GM18505 (cell line): ENCODE data around the gene NDC80.
A peak's percentile ranks its signal among the peaks of the same experiment; 100 is the strongest.
"Not testable (repeated sequence)": the region's sequence is repeated elsewhere in the genome, so short reads cannot be mapped to it uniquely, and the experiment has no call there.

ENCODE experiments used
- ATAC-seq: cut with Tn5 transposase; IDR thresholded peaks from one replicate; pipeline ENCODE4 v1.9.1; 2021; ENCODE audit not compliant: unreplicated experiment
- POLR2A ChIP-seq: IDR thresholded peaks from 4 replicates; pipeline ENCODE4 v1.6.1; 2011; ENCODE audit warnings: borderline replicate concordance; ENCODE audit not compliant: insufficient read depth, insufficient read length; ENCODE audit errors: extremely low read depth

The NDC80 gene

GRCh38 chr18:2571200-2572170 is at the start of gene NDC80, which contains the start of gene METTL4:
Gene NDC80, plus strand, starts transcription at chr18:2571557. Its CDS starts 1,429 bp downstream, at chr18:2572986.
Gene METTL4, minus strand, starts transcription at chr18:2571505. Its CDS starts 4,289 bp downstream, at chr18:2567216.
- TF ChIP-seq POLR2A: peak; percentile 64
- ATAC-seq: peak; percentile 81

- ATAC-seq: no peak
- TF ChIP-seq POLR2A: no peak
These were observed 49.2 kb upstream of the NDC80 start for GRCh38 chr18:2522112-2522511.

- not testable (repeated sequence) for ATAC-seq
These were observed 46.6 kb upstream of the NDC80 start for GRCh38 chr18:2524794-2525198.

GRCh38 chr18:2526329-2526728 is 45.0 kb upstream of the NDC80 start:
- no peak for ATAC-seq
- no peak for TF ChIP-seq POLR2A

- ATAC-seq: no peak
These were observed 42.2 kb upstream of the NDC80 start for GRCh38 chr18:2529154-2529553.

GRCh38 chr18:2531751-2532150 is 39.6 kb upstream of the NDC80 start:
- TF ChIP-seq POLR2A: no peak

More at GRCh38 chr18:2529154-2529553, 42.2 kb upstream of the NDC80 start:
- no peak for TF ChIP-seq POLR2A

GRCh38 chr18:2532797-2533196 is 38.6 kb upstream of the NDC80 start:
- no peak for TF ChIP-seq POLR2A
- no peak for ATAC-seq

More at GRCh38 chr18:2531751-2532150, 39.6 kb upstream of the NDC80 start:
- ATAC-seq: no peak

GRCh38 chr18:2534906-2535305 is 36.5 kb upstream of the NDC80 start:
- TF ChIP-seq POLR2A: no peak
- ATAC-seq: peak; percentile 51

GRCh38 chr18:2535419-2535910 is 35.9 kb upstream of the NDC80 start:
- no peak for ATAC-seq
- TF ChIP-seq POLR2A: no peak

GRCh38 chr18:2536063-2536462 is 35.3 kb upstream of the NDC80 start:
- TF ChIP-seq POLR2A: no peak
- ATAC-seq: no peak

- no peak for ATAC-seq
- no peak for TF ChIP-seq POLR2A
These were observed 34.9 kb upstream of the NDC80 start for GRCh38 chr18:2536493-2536892.

- no peak for TF ChIP-seq POLR2A
- ATAC-seq: no peak
These were observed 34.1 kb upstream of the NDC80 start for GRCh38 chr18:2537296-2537695.

- no peak for TF ChIP-seq POLR2A
- no peak for ATAC-seq
These were observed 33.1 kb upstream of the NDC80 start for GRCh38 chr18:2538236-2538635.

- no peak for ATAC-seq
- no peak for TF ChIP-seq POLR2A
These were observed 32.5 kb upstream of the NDC80 start for GRCh38 chr18:2538844-2539243.
